ENCODE results near the gene PCDHGA4. TPM values are rescaled to one million over a fixed set of nuclear protein-coding genes. Genes with fewer than 3 reads are reported as not detected.

Gene PCDHGA4
- total and polyA plus RNA-seq, 2 of the 13 experiments (the other 11 are each of a cell fraction or from before 2014, with no cell fraction given) = 0.49 to 0.58 TPM

- TF ChIP-seq ZHX2 (IDR thresholded peaks at IDR 0.05; ENCODE audit: low read depth) = no peak; the same call in 1 of the 2 replicates
- peak; percentile 51; the same call in 1 of the 2 replicates for TF ChIP-seq ZHX2 (CRISPR knock-in tag; IDR thresholded peaks at IDR 0.05; ENCODE audit: borderline replicate concordance)
- no peak; the same call in 1 of the 2 replicates for TF ChIP-seq ZNF138 (CRISPR knock-in tag; IDR thresholded peaks at IDR 0.05; ENCODE audit: low read depth)
- 0 out of 2 replicates have a peak, but pooled peaks have one; percentile 40 for TF ChIP-seq ZNF770 (CRISPR knock-in tag; IDR thresholded peaks at IDR 0.05)
- 0 out of 2 replicates have a peak, but pooled peaks have one; percentile 33 for TF ChIP-seq SIN3A (IDR thresholded peaks at IDR 0.05; ENCODE audit: borderline replicate concordance, low read depth, low read length)
- TF ChIP-seq U2AF2 (IDR thresholded peaks at IDR 0.05; ENCODE audit: low read depth, low read length) = 0 out of 2 replicates have a peak, but pooled peaks have one; percentile 30
- TF ChIP-seq ZNF670 (CRISPR knock-in tag; IDR thresholded peaks at IDR 0.05; ENCODE audit: borderline replicate concordance) = 0 out of 2 replicates have a peak, but pooled peaks have one; percentile 48
- no peak for TF ChIP-seq KLF13 (CRISPR knock-in tag; IDR thresholded peaks at IDR 0.05)
- no peak for TF ChIP-seq KLF11 (CRISPR knock-in tag; IDR thresholded peaks at IDR 0.05)
- peak; percentile 24; the same call in 1 of the 2 replicates for TF ChIP-seq ZFP36L2 (CRISPR knock-in tag; IDR thresholded peaks at IDR 0.05)
- peak; percentile 84 for TF ChIP-seq THAP11 (CRISPR knock-in tag; IDR thresholded peaks at IDR 0.05)
- TF ChIP-seq DBP (CRISPR knock-in tag; IDR thresholded peaks at IDR 0.05; ENCODE audit: not compliant biosample characterization) = no peak
- TF ChIP-seq CENPBD1 (CRISPR knock-in tag; IDR thresholded peaks at IDR 0.05; ENCODE audit: borderline replicate concordance, low read depth) = 0 out of 2 replicates have a peak, but pooled peaks have one; percentile 44
- TF ChIP-seq GMEB2 (CRISPR knock-in tag; IDR thresholded peaks at IDR 0.05; ENCODE audit: low read depth) = peak; percentile 83
These were observed 34.3 kb upstream of the PCDHGA4 start, which contains the start of gene TAF7 (continued) for GRCh38 chr5:141320225-141321169.

All from HepG2 (cell line).